Measurements from ENCODE around the gene CRIP1.

CRIP1 gene

GRCh38 chr14:105536691-105537579, 50.2 kb downstream of the CRIP1 start:
- DNase-seq = peak; percentile 20

- peak; percentile 12 for DNase-seq
Observed at GRCh38 chr14:105537580-105538474, 51.1 kb downstream of the CRIP1 start.
